ENCODE results near the gene SSR1.

The SSR1 gene

DNA sequence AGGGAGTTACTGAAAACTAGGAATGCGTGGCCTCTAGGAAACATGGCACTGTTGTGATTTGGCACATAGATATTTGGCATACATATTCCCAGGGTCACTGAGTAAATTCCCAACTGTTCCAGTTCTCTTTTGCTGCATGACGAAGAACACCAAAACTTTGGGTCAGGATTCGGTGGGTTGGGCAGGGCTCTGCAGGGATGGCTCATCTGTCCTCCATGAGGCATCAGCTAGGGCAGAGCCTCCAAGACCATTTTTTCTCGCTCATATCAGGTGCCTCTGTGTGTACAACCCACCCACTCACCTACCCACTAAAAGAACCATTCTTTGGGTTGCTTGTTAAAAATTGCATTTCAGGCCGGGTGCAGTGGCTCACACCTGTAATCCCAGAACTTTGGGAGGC, 57.1 kb downstream of the SSR1 start:
- DNase-seq = no peak

DNA sequence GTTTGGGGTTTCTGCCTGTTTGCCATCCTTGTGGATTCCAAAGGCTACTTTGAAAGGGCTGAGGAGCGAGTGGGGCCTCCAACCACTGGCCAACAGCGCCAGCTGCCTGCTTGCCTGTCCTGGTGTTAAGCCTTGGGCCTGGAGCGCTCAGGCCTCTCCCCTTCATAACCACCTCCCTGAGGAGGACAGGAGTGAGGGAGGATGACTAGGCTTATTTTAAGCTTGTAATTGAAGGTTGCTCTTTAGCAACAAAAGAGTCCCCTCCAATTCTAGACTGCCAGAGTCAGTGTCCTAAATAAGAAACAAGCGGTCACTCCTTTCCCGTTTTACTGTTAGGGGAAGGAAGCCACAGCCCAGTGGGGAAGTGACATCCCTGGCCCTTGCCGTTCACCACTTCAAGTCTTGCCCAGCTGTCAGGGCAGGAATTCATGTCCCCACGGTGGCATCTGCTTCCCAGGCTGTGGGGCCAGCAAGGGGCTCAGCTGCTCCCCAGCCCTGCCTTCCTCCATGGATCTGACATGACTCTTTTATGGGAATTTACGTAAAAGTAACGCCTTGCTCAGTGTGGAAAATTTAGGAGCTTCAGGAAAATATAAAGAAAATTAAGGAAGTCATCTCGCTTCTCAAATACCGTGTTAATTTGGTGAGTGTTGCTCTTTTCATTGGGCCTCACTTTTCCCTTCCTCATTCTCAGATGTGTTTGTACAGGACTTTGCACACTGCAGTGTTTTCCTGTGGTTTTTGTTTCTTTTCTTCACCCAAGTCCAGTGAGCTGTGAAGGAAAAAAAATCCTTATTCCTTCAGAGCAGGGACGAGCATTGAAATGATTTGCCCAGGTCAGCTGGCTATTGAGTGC, 57.8 kb downstream of the SSR1 start:
- DNase-seq = no peak

DNA sequence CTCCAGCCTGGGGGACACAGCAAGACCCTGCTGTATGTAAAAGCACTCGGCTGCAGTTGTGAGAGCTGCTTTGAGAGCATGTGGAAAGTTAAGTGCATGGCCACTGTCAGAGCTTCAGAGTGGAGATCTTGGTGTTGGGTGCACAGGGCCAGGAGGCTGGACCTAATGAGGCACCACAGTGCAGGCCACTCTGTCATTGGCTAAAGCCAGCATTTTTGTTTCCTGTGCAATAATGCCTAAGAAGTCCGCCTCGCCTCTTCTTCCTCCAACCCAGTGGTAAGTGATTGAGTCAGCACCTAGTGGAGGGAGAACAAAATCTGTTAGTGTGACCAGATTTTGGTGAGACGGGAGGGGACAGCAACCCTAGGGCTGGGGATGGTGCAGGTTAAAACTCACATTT, 60.6 kb downstream of the SSR1 start:
- no peak for DNase-seq

DNA sequence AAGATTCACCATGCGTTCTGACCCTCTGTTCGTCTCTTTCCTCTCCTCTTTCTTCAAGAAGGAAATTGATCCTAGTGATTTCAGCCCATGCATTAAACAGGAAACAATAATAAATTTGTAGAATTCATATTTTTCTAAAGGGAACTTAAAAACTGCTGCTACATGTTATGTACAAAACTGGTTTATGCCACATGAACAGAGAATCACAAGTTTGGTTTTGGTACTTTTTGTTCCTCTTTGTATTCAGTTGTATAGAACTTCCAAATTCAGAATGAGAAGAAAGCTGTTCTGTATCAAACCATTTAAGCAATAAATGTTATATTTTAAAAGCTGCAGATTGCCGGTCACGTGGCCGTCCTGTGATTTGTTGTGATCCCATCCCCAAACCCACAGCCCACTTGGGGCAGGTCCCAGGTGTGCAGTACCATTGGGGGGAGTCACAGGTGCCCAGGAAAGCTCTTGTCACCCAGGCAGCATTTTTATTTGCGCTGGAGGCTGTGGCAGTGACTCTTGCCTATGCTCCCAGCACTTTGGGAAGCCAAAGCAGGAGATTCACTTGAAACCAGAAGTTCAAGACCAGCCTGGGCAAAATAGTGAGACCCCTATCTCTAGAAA, 61.2 kb downstream of the SSR1 start:
- no peak for DNase-seq

DNA sequence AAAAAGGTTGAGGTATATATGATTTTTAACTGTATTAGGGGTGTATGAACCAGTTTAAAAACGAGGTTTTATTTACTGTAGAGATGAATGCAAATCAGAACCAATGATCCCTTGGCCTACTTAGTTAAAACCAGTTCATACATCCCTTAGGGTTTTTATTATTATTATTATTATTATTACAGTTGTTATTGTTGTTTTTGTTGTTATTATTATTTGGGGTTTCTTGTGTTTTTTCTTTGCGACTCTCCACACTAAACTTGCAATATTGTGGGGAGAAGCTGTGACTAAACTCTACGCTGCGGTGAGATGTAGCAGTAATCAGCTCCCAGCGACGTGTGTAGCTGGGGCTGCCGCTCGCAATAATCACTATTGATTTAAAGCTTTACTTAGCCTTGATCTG, 62.2 kb downstream of the SSR1 start:
- no peak for DNase-seq

DNA sequence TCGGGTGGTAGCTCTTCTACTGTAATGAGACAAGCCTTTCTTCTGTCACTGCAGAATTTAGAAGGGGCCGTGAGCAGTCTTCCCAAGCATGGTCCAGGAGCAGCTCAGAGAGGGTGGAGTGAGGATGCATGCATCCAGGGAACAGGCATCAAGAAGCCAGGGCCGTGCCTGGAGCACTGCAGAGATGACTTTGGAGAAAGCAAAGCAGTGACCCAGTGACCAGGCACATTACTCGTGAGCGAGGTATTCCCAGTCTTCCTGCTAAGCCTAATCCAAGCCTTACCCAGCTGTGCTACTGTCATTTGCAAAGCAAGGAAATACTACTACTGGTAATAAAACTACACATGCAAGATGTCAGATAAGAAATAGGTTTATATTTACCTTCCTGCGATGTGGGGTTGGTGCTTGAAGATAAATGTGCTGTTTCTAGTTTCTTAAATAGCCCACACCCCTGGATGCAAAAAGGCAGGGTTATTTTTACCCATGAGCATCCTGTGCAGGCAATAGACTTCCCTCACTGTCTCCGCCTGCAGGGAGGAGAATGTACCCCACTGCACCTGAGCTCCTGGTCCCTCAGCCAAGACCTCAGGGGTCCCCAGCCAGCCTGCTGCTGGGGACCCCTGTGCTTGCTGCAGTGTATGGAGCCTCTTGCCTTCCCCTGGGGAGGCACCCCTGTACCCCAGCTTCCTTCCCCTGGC, 62.9 kb downstream of the SSR1 start:
- no peak for DNase-seq

DNA sequence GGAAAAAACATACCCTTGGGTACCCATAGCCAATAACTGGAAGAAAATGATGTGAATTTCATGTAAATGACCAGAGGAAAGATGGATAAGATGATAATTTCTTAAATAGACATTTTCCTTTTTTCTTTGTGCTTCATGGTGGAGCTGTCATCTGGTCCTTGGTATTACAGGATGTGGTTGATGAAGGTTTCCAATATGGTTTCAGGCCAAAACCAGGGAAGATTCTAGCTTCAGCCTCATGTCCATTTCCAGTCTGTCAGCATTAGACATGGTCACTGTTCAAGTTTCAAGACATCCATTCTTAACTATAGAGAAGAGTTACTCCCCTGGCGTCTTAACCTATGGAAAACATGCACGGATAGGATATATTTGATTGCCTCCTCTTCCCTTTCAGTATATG, 63.6 kb downstream of the SSR1 start:
- DNase-seq = no peak

DNA sequence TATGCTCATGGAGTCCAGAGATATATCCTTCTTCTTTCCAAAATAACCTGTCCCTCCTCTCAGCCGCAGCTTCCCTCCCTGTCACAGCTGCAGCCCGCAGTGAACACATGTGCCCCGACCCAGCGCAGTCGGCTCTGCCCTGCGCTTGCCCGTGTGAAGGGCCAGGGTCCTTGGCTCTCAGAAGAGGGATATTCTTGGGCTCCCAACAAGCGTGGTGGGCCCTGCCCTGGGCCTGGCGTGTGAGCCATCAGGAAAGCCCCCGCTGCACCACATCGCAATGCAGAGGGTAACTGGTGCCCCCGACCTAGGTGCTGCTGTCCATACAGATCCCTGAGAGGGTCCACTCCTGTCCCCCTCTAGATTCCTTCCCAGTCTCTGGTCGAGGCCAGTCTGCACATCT, 65.2 kb downstream of the SSR1 start:
- no peak for DNase-seq

DNA sequence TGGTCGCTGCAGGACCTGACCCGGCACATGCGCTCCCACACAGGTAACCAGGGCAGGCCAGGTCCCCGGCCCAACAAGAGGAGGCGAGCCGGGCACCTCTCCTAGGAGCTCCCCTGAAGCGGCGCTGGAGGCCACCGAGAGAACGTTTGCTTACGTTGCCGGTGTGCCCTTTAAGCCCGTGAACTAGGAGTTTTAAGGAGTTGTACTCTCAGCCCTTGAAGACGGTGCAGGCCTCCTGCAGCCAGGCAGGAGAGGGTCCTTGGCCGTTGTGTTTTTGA, 65.9 kb downstream of the SSR1 start:
- no peak for DNase-seq

DNA sequence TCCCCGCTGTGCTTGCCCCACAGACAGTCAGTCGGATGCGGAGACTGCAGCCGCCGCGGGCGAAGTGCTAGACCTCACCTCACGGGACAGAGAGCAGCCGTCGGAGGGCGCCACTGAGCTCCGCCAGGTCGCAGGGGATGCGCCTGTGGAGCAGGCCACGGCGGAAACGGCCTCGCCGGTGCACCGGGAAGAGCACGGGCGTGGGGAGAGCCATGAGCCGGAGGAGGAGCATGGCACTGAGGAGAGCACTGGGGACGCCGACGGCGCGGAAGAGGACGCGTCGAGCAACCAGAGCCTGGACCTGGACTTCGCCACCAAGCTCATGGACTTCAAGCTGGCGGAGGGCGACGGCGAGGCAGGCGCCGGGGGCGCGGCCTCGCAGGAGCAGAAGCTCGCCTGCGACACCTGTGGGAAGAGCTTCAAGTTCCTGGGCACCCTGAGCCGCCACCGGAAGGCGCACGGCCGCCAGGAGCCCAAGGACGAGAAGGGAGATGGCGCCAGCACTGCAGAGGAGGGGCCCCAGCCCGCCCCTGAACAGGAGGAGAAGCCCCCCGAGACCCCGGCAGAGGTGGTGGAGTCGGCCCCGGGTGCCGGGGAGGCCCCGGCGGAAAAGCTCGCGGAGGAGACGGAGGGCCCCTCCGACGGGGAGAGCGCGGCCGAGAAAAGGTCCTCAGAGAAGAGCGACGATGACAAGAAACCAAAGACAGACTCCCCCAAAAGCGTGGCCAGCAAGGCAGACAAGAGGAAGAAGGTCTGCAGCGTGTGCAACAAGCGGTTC, 66.4 kb downstream of the SSR1 start:
- DNase-seq = no peak

DNA sequence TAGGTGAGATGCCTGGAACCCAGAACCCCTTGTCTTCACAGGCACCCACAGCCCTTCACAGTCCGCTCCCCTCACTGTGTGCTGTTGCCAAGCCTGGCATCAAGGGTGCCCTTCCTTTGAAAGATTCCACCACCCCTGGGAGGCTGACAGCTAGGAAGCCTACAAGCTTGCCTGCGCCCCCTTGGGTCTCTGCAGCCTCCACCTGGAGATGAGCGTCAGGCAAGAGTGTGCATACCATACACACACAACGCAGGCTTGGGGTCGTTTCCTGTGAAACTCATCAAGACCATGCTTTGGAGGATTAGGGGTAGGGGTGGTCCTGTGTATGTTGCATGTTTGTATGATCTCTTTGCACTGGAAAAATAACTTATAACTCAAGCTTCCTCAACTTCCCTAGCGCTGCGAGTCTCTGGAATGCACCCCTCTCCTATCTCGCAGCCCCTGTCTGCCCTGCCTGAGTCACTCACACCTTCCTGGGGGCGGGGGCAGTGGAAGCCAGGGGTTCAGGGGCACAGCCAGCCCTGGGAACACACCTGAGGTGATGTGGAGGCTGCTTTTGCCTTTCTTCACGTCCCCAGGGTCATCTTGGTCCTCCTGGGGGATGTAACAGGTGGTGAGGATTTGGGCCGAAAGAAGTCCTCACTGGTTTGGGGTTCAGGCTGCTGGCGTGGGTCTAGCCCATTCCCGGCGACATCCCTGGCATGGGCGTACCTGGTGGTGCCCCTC, 67.2 kb downstream of the SSR1 start:
- no peak for DNase-seq

DNA sequence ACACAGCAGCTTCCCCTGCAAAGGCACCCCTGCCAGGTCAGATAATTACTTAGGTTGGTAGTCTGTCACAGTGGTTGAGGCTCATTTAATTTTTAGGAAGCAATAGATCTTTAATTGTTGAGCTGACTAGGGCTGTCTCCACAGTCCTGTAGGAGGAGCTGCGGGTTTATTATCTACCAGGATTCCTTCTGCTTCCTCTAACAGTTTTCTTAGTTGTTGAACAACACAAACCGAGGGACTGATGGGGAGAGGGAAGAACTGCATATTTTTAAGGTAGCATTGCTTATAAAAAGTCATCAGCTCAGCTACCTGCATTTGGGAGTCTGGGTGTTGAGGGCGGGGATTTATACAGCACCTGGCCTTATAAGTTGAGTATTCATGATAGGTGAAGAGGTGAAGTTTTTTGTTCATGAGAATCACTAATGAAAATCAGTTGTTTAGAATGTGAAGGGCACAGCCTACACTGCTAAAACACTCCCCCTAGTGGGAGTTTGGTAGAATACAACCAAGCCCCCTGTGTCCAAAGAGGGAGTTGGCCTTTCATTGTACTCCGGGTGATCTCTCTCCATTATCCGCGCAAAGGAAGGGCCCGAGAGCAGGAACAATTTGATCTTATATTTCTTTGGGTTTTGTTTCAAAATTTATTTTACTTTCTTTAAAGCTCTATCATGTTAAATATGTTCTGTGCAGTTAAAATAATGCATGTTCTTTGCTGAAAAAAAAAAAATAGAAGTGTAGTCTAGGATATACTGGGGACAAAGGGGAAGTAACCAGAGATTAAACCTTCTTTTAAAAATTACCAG, 69.6 kb downstream of the SSR1 start:
- DNase-seq = peak in 1 of 2 experiments; percentile 27

DNA sequence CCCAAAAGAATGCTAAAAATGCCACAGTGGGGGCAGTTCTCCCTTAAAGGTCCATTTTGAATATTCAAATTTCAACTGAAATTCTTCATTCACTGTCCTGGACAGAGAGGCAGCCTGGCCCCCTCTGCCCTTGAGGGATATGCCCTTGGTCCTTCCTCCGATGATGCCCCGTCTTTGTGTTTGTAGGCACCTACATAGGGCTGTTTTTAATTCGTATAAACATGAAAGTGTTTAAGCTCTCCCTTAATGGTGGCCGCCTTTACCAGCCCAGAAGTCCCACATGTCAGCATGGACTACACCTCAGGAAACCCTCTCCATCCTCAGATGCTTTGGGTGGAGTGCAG, 70.2 kb downstream of the SSR1 start:
- no peak for DNase-seq

DNA sequence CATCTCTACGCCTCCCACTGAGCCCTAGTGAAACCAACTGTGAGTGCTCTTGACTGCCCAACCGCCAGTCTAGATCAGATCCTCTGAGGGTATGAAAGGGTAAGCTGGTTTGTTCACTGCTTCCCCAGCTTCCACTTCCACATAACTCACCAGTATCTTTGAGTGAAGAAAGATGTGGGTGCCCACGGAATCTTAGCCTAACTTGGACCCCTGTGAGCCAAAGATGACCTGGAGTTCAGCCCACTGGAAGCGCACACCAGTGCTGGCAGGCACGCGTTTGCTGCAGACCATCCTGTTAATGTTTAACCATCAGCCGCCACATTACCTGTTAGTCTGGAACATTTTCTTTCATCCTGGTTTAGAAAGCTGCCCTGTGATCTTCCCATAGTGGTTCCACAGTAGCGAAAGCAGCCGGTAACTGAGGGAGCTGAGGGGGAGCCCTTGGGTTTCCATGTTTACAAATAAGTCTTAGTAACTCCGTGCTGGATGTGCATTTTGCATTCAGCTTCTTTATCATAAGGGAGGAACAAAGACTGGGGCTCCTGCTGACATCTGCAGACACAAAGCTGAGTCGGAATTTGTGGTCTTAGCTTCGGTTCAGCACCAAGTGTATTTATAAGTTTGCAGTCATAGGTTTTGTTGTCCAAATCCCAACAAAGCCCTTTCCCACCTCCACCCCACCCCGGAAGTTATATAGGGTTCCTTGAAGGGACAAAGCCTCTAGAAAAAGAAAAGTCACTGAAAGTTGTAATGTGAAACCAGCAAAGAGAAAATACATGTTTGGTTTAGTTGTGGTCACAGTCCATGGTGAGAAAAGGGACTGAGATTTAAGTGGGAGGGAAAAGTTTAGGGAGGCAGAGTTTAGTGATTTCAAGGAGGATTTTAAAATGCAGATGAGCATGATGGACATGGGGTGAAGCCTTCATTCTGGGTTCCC, 71.0 kb downstream of the SSR1 start:
- no peak for DNase-seq

DNA sequence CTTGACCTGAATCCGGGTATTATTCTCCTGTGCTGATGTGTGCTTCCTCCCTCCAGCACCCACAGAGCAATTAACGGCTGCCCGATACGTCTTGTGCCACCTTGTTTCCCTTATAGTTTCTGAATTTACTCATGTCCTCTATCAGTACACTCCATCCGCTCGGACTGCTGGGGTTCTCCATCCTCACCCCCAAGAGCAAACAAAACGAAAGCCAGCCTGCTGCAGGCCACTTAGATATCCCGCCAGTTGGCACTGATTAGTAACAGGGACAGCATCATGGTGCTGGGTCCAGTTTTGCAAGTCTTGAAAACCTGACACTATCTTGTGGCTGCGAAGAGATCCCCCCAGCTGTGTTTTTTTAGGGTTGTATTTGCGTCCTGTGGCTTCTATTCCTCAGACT, 71.8 kb downstream of the SSR1 start:
- no peak for DNase-seq

DNA sequence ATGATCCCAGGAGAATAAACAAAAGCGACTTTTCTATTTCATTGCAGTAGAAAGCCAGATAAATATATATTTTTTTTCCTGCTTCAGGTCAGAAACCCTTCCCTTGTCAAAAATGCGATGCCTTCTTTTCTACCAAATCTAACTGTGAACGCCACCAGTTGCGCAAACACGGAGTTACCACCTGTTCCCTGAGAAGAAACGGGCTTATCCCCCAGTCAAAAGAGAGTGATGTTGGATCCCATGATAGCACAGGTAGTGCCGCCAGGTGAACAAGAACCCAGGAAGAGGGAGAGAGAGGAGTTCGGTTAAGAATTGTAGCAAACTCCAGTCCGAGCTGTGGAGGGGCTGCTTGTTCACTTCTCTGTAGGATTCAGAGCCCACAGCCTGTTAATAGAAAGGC, 72.6 kb downstream of the SSR1 start:
- DNase-seq = no peak

DNA sequence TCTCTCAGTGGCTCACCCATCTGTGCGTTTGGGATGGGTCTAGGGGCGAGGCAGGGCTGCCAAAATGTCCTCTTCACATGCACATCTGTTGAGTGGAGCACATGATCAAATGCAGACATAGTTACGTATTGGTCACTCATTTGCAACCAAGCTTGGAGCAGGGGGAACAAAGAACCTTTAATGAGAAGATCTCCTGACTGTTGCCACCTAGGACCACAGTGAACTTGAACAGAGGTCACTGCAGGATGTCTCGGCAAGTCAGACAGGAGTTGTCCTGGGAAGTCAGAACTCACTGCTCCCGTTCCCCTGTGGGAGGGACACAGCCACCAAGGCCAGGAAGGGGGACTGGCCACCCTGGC, 73.4 kb downstream of the SSR1 start:
- no peak for DNase-seq

DNA sequence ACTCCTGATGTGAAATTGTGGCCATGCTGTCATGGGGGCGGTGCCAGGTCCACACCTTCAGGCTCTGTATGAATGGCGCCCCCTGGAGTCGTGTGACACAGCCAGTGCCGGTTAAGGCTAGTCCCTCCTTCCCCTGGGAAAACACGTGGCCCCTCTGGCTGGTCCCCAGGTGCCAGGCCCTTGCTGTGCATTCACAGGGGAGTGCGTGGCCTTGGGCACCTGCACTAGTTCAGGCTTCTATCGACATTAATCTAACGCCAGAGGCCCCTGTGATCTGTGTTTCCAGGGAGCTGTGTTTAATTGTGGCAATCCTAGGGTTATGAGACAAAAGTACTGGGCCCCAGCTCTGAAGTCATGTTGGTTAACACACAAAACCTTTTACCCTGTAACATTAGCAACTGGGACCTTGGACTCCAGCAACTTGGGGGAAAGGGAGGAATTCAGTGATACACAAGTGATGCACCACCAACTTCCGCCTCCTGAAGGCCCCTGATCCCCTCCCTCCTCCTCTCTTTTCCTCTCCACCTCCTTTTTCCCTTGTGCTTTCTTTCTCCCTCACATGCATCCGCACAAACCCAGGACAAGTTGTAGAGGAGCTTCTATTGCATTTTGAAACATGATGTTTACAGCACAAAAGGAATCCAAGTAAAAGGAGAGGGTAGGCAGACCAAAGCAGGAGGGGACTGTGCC, 74.0 kb downstream of the SSR1 start:
- peak; percentile 73 to 76 for DNase-seq

DNA sequence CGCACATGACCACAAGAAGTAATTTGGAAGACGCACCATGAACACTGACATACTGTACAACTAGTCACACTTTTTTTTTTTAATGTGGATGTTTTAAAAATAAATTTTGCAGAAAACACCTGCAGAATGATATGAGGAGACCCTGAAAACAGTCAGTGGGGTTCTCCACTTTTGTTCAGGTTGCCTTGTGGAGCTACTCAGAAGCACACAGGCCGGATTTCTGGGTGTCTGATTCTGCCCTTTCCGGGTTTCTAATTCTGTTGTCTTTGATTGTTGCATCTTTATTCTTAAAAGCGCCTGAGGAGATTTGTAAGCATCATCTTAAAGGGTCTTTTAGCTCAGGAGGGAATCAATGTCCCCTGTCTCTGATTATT, 74.5 kb downstream of the SSR1 start:
- no peak for DNase-seq

DNA sequence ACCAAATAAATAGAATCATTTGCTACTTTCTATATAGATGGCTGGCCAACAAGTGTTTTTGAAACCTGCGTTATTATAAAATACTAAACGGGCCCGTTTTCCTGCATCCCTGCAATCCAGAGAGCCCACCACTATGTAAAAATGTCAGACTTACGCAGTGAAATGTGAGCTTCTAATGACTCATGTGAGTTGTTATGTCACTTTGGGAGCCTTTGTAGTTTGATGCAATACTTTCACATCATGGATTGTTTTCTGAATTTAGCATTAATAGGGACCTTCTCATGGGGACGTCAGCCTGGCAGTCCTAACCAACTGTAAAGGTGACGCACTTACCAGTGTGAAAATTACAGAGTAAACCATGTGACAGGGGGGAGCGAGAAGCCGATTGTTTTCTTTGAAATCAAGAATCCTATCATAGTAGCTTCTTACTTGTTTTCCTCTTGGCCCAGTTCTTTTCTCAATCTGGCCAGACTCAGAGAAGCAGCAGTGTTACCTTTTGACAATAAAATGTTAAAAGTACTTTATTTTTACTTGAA, 75.3 kb downstream of the SSR1 start:
- DNase-seq = no peak

Data from stimulated activated CD4-positive, alpha-beta T cell treated with anti-CD3 and anti-CD28 coated beads, Interleukin-4, amount 100 ng/mL, for 4 hours (primary cell).